GM19023 (cell line): ENCODE results near the gene TMEM25.

ENCODE experiments used
- ATAC-seq: cut with Tn5 transposase; IDR thresholded peaks from one replicate; pipeline ENCODE4 v1.9.1; 2021; ENCODE audit warnings: mild to moderate bottlenecking, moderate library complexity; ENCODE audit not compliant: unreplicated experiment

Gene TMEM25

GRCh38 chr11:118531597-118532084 is 649 bp downstream of the TMEM25 start:
- ATAC-seq = peak; percentile 9

- no peak for ATAC-seq
These were observed 1.1 kb downstream of the TMEM25 start for GRCh38 chr11:118532091-118532490.

GRCh38 chr11:118532852-118533768 is 2.1 kb downstream of the TMEM25 start:
- ATAC-seq = no peak

GRCh38 chr11:118533769-118534729 is 3.1 kb downstream of the TMEM25 start:
- ATAC-seq = no peak

- no peak for ATAC-seq
These were observed 4.3 kb downstream of the TMEM25 start for GRCh38 chr11:118535261-118535660.

GRCh38 chr11:118536726-118537125 is 5.7 kb downstream of the TMEM25 start:
- ATAC-seq = no peak

GRCh38 chr11:118537409-118537980 is 6.5 kb downstream of the TMEM25 start:
- no peak for ATAC-seq

- no peak for ATAC-seq
These were observed 13.1 kb downstream of the TMEM25 start for GRCh38 chr11:118544010-118544646.

GRCh38 chr11:118544647-118545010 is 13.6 kb downstream of the TMEM25 start:
- ATAC-seq = no peak

GRCh38 chr11:118545533-118545932 is 14.5 kb downstream of the TMEM25 start:
- no peak for ATAC-seq

GRCh38 chr11:118547132-118547531 is 16.1 kb downstream of the TMEM25 start:
- ATAC-seq = no peak

- ATAC-seq = no peak
These were observed 21.3 kb downstream of the TMEM25 start for GRCh38 chr11:118552341-118552740.

GRCh38 chr11:118560806-118561205 is 29.8 kb downstream of the TMEM25 start:
- no peak for ATAC-seq

GRCh38 chr11:118565051-118565450 is 34.1 kb downstream of the TMEM25 start:
- no peak for ATAC-seq

GRCh38 chr11:118569670-118570069 is 38.7 kb downstream of the TMEM25 start:
- no peak for ATAC-seq

GRCh38 chr11:118570787-118571186 is 39.8 kb downstream of the TMEM25 start:
- no peak for ATAC-seq

- ATAC-seq = peak; percentile 15
These were observed 40.7 kb downstream of the TMEM25 start for GRCh38 chr11:118571701-118572060.

GRCh38 chr11:118572061-118572980 is 41.3 kb downstream of the TMEM25 start, which contains the start of gene ARCN1:
TSS of gene ARCN1 (plus strand) at chr11:118572409. CDS start at chr11:118572548, 139 bp downstream.
- ATAC-seq = peak; percentile 66

- peak; percentile 34 for ATAC-seq
These were observed 42.1 kb downstream of the TMEM25 start for GRCh38 chr11:118572981-118573550.
